ENCODE data around the gene CBLC. TPM values are rescaled to one million over a fixed set of nuclear protein-coding genes. Genes with fewer than 3 reads are reported as not detected.
"Not testable (repeated sequence)": the region's sequence is repeated elsewhere in the genome, so short reads cannot be mapped to it uniquely, and the experiment has no call there.

CBLC gene
- total RNA-seq, 2 experiments from 2014 or later: not detected

- H3K4me1 Mint-ChIP-seq (ENCODE audit: low read depth): peaks cover 14% of the 10 kb centered on the region
- H3K9me3 Mint-ChIP-seq: no peaks in the 10 kb centered on the region
- ChIA-PET CTCF (interaction anchor here (0.6 to 10.7 kb wide), 27 partner anchors 9 to 408 kb away, joined by 3 to 325 read pairs (median 3); partner anchors contain the start of genes BLOC1S3 and TRAPPC6A), POLR2A (interaction anchor here (0.8 to 2.3 kb wide), 9 partner anchors 16 to 270 kb away, joined by 3 to 52 read pairs (median 4); partner anchors contain the start of gene ZNF180)
- H3K27ac Mint-ChIP-seq: peak overlapping the region; percentile 65
- Histone ChIP-seq H3K4me3 (ENCODE audit: low read length) (no peak overlapping the region), H3K4me1 (ENCODE audit: insufficient read depth, low read length) (peaks cover 21% of the 10 kb centered on the region), H3K27me3 (ENCODE audit: control insufficient read depth in 1 of 2, insufficient read depth in 2 of 2, low read length in 2 of 2) (no peaks in the 10 kb centered on the region), H3K27ac (ENCODE audit: low read depth in 1 of 2, low read length in 2 of 2) (no peak overlapping the region), H3K36me3 (ENCODE audit: insufficient read depth, low read length) (no peaks in the 10 kb centered on the region), H3K9me3 (ENCODE audit: control insufficient read depth in 1 of 2, insufficient read depth in 1 of 2, low read length in 2 of 2) (no peaks in the 10 kb centered on the region)
- no peaks in the 10 kb centered on the region for H3K27me3 Mint-ChIP-seq
- ATAC-seq (ENCODE audit: poor library complexity) (peak; percentile 99), DNase-seq (peak; percentile 95 to 99 (median 98))
- H3K4me3 Mint-ChIP-seq: peak overlapping the region; percentile 40
- TF ChIP-seq CTCF (IDR thresholded peaks at IDR 0.05): peak; percentile 73
- intact Hi-C loops (cut with DNase I, micrococcal nuclease): loop anchor here (1.0 to 2.0 kb wide), 5 partner anchors 17 to 81 kb away; no protein-coding TSS in a partner anchor
- H3K36me3 Mint-ChIP-seq (ENCODE audit: low read depth): no peaks in the 10 kb centered on the region
These were observed 7.0 kb upstream of the CBLC start for GRCh38 chr19:44770550-44771257.

- H3K36me3 Mint-ChIP-seq (ENCODE audit: low read depth); H3K4me3 Mint-ChIP-seq; H3K9me3 Mint-ChIP-seq; intact Hi-C loops (cut with DNase I, micrococcal nuclease); DNase-seq; H3K4me3 ChIP-seq (ENCODE audit: low read length); H3K27me3 ChIP-seq (ENCODE audit: control insufficient read depth in 1 of 2, insufficient read depth in 2 of 2, low read length in 2 of 2); H3K36me3 ChIP-seq (ENCODE audit: insufficient read depth, low read length); H3K27me3 Mint-ChIP-seq; H3K27ac Mint-ChIP-seq; H3K9me3 ChIP-seq (ENCODE audit: control insufficient read depth in 1 of 2, insufficient read depth in 1 of 2, low read length in 2 of 2); H3K27ac ChIP-seq (ENCODE audit: low read depth in 1 of 2, low read length in 2 of 2); ATAC-seq (ENCODE audit: poor library complexity): not testable (repeated sequence)
- CTCF ChIA-PET: interaction anchor here (2.6 to 10.7 kb wide), 2 partner anchors 48 to 82 kb away, joined by 68 to 325 read pairs; no protein-coding TSS in a partner anchor
- H3K4me1 ChIP-seq (ENCODE audit: insufficient read depth, low read length): peaks cover 21% of the 10 kb centered on the region
- POLR2A ChIA-PET: interaction anchor here (2.3 kb wide), 1 partner anchor 48 kb away, joined by 52 read pairs; no protein-coding TSS in a partner anchor
- H3K4me1 Mint-ChIP-seq (ENCODE audit: low read depth): peaks cover 14% of the 10 kb centered on the region
These were observed 5.5 kb upstream of the CBLC start for GRCh38 chr19:44772144-44772543.

- peaks cover 18% of the 10 kb centered on the region for H3K4me1 ChIP-seq (ENCODE audit: insufficient read depth, low read length)
- H3K36me3 ChIP-seq (ENCODE audit: insufficient read depth, low read length): no peaks in the 10 kb centered on the region
- intact Hi-C loops (cut with DNase I, micrococcal nuclease): no loop called here
- ChIA-PET CTCF (interaction anchor here (10.7 kb wide), 1 partner anchor 49 kb away, joined by 325 read pairs; no protein-coding TSS in a partner anchor), POLR2A (no interaction called here)
- H3K27ac ChIP-seq (ENCODE audit: low read depth in 1 of 2, low read length in 2 of 2): no peak overlapping the region
- no peaks in the 10 kb centered on the region for H3K9me3 ChIP-seq (ENCODE audit: control insufficient read depth in 1 of 2, insufficient read depth in 1 of 2, low read length in 2 of 2)
- DNase-seq: no peak
- H3K27me3 ChIP-seq (ENCODE audit: control insufficient read depth in 1 of 2, insufficient read depth in 2 of 2, low read length in 2 of 2): peaks cover 0 to 2% of the 10 kb centered on the region in 2 experiments
- no peak for TF ChIP-seq CTCF (IDR thresholded peaks at IDR 0.05)
- Mint-ChIP-seq H3K4me1 (ENCODE audit: low read depth) (peaks cover 14% of the 10 kb centered on the region), H3K9me3 (no peaks in the 10 kb centered on the region), H3K27ac (no peak overlapping the region), H3K4me3 (no peak overlapping the region), H3K27me3 (no peaks in the 10 kb centered on the region), H3K36me3 (ENCODE audit: low read depth) (no peaks in the 10 kb centered on the region)
- no peak for ATAC-seq (ENCODE audit: poor library complexity)
- no peak overlapping the region for H3K4me3 ChIP-seq (ENCODE audit: low read length)
These were observed 4.7 kb upstream of the CBLC start for GRCh38 chr19:44772959-44773358.

All from CD4-positive, alpha-beta T cell (primary cell).